PC-3 (cell line): Measurements from ENCODE around the gene FOXA3.

ENCODE experiments used
- CTCF ChIP-seq: fragments of 300-600 bp; sonication (generic); conservative IDR thresholded peaks from 2 replicates; pipeline ENCODE4 v1.5.1; 2017; ENCODE audit warnings: antibody characterized with exemption, low read depth, mild to moderate bottlenecking, low read length
- EZH2 ChIP-seq: fragments of 300-600 bp; sonication (generic); IDR thresholded peaks from one replicate; pipeline ENCODE4 v1.6.1; 2017; ENCODE audit warnings: antibody characterized with exemption, mild to moderate bottlenecking, low read length; ENCODE audit not compliant: unreplicated experiment
- EZH2phosphoT487 ChIP-seq: fragments of 300-600 bp; sonication (generic); IDR thresholded peaks from 2 replicates; pipeline ENCODE4 v1.6.1; 2018; ENCODE audit warnings: mild to moderate bottlenecking, antibody characterized with exemption, low read length, borderline replicate concordance

- TF ChIP-seq CTCF, result no peak
- TF ChIP-seq EZH2phosphoT487, result no peak
- no peak for TF ChIP-seq EZH2
These were observed 21.9 kb upstream of the FOXA3 start for GRCh38 chr19:45842198-45842597.
